ENCODE measurements around the gene DSP.

DNA sequence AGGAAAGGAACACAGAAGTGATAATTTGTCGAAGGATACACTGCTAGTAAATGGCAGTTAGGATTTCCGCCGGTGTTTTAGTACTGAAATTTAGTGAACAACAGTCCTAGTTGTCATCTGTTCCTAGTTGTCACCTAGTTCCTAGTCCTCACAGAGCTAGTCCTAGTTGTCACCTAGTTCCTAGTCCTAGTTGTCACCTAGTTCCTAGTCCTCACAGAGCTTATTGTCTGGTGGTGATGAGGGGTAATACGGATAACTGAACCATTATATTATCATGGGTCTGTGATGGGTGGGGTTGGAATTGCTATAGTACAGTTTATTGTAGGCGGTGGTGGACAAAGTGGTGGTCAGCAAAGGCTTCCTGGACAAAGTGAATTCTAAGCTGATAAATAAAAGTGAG is 50.3 kb downstream of the DSP start:
- TF ChIP-seq POLR2A (IDR thresholded peaks at IDR 0.05) = no peak
- TF ChIP-seq, protein P1, sequence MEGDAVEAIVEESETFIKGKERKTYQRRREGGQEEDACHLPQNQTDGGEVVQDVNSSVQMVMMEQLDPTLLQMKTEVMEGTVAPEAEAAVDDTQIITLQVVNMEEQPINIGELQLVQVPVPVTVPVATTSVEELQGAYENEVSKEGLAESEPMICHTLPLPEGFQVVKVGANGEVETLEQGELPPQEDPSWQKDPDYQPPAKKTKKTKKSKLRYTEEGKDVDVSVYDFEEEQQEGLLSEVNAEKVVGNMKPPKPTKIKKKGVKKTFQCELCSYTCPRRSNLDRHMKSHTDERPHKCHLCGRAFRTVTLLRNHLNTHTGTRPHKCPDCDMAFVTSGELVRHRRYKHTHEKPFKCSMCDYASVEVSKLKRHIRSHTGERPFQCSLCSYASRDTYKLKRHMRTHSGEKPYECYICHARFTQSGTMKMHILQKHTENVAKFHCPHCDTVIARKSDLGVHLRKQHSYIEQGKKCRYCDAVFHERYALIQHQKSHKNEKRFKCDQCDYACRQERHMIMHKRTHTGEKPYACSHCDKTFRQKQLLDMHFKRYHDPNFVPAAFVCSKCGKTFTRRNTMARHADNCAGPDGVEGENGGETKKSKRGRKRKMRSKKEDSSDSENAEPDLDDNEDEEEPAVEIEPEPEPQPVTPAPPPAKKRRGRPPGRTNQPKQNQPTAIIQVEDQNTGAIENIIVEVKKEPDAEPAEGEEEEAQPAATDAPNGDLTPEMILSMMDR (IDR thresholded peaks at IDR 0.05) = no peak
